HG02840 (cell line): ENCODE measurements around the gene RDH16.
"Not testable (repeated sequence)": the region's sequence is repeated elsewhere in the genome, so short reads cannot be mapped to it uniquely, and the experiment has no call there.

Experiments used
- ATAC-seq: cut with Tn5 transposase; IDR thresholded peaks from one replicate; pipeline ENCODE4 v1.9.1; 2021; ENCODE audit warnings: mild to moderate bottlenecking, moderate library complexity, moderate number of reproducible peaks; ENCODE audit not compliant: unreplicated experiment, low FRiP score

The RDH16 gene

GRCh38 chr12:56989861-56990610, 32.6 kb upstream of the RDH16 start:
- ATAC-seq: no peak

GRCh38 chr12:56988207-56988739, 30.9 kb upstream of the RDH16 start:
- no peak for ATAC-seq

DNA sequence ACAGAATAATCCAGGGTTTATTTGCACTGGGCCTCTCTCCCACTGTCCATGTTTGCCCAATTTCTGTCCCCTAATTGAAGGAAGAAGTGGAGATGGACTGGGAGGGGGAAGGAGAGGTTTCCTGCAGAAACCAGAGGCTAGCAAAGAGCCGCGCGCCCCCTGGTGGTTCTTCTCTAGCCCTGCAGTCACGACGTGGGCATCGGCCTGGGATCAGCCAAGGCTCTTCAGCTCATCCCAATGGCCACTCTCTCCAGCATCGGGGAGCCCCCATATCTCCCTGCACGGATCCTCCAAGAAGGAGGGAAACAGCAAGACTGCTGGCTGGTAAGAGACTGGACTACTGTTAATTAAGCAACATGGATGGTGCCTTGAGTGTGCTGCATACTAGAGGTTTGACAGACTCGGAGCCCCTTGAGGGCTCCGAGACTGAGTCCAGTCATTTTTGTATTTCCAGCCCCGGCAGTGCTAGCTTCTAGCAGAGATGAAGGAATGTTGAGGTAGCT, 30.2 kb upstream of the RDH16 start:
- peak; percentile 57 for ATAC-seq

GRCh38 chr12:56987011-56987410, 29.6 kb upstream of the RDH16 start:
- ATAC-seq: no peak

DNA sequence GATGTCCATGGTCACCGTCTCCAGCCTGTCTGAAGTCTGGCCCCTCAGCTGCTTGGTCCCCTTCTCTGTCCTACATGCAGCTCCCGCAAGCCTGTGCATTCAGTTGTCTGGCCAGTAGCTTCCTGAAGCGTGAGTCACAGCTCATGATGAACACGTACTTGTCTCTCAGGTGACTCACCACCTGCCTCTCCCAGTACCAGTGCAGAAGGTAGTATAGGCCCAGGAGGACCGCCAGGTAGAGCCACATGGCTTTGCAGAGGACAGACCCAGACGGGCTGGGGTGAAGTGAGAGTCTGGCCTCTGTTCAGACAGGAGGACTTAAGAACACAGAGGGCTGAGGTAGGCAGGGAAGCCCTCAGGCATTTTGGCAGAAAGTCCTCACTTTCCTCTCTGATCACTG, 28.3 kb upstream of the RDH16 start:
- not testable (repeated sequence) for ATAC-seq

GRCh38 chr12:56983386-56983785, 26.0 kb upstream of the RDH16 start:
- no peak for ATAC-seq

DNA sequence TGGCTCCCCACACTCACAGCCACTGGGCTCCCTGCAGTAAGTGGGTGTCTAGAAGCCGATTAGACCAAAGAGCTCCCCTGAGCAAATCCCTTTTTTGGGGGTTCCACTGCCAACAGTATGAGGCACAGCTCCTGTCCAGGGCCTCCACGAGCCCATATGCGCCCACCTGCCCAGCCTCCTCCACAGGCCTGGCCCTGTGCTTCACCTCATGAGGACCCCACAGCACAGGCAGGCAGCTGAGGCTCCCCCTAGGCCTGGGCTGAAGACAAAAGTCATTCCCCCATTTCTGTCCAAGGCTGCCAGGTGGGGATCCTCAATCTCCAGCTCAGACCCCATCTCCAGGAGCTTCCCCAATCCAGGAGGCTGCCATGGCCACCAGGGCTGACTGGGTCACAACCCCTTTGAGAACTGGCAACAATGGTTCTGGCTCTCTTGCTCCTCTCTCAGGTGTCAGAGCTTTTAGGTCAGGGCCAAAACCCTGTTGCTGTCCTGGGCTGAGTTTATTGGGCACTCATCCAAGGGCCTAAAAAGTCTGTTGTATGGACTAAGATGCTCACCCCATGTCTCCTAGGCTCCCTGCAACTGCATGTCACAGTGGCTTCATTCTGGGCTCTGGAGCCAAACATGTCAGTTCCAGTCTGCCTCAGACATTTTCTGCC, 25.3 kb upstream of the RDH16 start:
- not testable (repeated sequence) for ATAC-seq

DNA sequence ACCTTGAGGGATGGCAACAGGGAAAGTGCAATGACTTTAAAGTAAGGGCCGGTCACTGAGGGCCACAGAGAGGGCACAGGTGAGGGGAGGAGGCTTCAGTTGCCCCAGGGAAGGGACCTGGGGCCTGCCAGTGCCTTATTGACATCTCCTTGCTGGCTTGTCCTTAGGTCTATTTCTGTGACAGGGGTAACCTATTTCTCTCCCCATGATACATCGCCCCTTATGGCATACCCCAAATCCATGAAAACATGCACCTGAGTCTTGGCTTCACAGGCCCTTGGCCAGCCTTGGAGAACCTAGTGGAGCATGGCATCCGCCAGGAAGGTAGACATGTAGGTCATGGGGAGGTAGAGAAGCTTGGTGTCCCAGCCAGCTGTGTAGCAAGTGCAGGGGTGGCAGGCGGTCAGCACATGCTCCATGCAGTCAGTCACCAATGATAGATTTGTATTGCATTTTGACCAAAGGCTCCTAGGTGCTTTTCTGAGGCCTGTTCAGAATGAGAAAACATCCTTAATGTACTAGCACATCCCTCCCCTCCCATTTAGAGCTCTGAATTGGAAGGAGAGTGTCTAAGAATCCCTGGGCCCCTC, 23.6 kb upstream of the RDH16 start:
- no peak for ATAC-seq

DNA sequence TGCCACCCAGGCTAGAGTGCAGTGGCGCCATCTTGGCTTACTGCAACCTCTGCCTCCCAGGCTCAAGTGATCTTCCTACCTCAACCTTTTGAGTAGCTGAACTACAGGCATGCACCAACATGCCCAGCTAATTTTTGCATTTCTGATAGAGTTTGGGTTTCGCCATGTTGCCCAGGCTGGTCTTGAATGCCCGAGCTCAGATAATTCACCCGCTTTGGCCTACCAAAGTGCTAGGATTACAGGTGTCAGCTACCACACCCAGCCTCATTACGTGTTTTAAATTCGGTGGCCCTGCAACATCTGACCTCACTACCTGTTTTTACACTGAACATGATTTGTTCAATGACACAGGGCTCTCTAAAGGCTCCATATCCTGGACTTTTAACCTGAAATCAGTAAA, 22.9 kb upstream of the RDH16 start:
- no peak for ATAC-seq

- ATAC-seq: no peak
Measured at GRCh38 chr12:56979628-56980027, 22.2 kb upstream of the RDH16 start.

GRCh38 chr12:56978397-56979138, 21.2 kb upstream of the RDH16 start:
- ATAC-seq: no peak

DNA sequence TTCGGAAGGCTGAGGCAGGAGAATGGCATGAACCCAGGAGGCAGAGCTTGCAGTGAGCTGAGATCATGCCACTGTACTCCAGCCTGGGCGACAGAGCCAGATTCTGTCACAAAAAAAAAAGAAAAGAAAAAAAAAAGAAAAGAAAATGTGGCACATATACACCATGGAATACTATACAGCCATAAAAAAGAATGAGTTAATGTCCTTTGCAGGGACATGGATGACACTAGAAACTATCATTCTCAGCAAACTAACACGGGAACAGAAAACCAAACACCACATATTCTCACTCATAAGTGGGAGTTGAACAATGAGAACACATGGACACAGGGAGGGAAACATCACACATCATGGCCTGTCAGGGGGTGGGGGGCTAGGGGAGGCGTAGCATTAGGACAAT, 20.0 kb upstream of the RDH16 start:
- ATAC-seq: not testable (repeated sequence)

GRCh38 chr12:56974224-56974623, 16.8 kb upstream of the RDH16 start:
- not testable (repeated sequence) for ATAC-seq

DNA sequence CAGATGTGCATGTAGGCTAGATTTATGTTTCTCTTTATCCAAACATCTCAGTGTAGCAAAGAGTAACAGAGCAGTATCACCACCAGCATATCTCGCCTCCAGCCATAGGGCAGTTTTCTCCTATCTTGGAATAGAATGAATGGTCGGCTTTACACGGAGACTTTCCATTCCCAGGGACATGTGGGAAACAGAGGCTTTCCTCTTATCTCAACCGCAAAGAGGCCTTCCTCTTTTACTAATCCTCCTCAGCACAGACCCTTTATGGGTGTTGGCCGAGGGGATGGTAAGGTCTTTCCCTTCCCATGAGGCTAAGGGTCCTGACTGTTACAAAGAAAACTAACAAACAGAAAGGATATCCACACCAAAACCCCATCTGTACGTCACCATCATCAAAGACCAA, 11.5 kb upstream of the RDH16 start:
- not testable (repeated sequence) for ATAC-seq

GRCh38 chr12:56965997-56966642, 8.7 kb upstream of the RDH16 start:
- not testable (repeated sequence) for ATAC-seq

DNA sequence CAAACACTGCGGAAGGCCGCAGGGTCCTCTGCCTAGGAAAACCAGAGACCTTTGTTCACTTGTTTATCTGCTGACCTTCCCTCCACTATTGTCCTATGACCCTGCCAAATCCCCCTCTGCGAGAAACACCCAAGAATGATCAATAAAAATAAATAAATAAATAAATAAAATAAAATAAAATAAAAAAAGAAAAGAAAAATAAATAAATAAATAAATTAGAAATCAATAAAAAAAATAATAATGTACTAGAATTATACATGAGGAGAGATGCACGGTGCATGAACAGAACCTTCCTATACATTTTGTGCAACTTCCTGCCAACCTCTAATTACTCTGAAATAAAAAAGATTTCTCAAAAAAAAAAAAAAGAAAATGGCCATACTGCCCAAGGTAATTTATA, 7.7 kb upstream of the RDH16 start:
- ATAC-seq: not testable (repeated sequence)

- not testable (repeated sequence) for ATAC-seq
Measured at GRCh38 chr12:56963557-56963956, 6.1 kb upstream of the RDH16 start.

- not testable (repeated sequence) for ATAC-seq
Measured at GRCh38 chr12:56962247-56962646, 4.8 kb upstream of the RDH16 start.

GRCh38 chr12:56958422-56958821, 1.0 kb upstream of the RDH16 start:
- no peak for ATAC-seq

DNA sequence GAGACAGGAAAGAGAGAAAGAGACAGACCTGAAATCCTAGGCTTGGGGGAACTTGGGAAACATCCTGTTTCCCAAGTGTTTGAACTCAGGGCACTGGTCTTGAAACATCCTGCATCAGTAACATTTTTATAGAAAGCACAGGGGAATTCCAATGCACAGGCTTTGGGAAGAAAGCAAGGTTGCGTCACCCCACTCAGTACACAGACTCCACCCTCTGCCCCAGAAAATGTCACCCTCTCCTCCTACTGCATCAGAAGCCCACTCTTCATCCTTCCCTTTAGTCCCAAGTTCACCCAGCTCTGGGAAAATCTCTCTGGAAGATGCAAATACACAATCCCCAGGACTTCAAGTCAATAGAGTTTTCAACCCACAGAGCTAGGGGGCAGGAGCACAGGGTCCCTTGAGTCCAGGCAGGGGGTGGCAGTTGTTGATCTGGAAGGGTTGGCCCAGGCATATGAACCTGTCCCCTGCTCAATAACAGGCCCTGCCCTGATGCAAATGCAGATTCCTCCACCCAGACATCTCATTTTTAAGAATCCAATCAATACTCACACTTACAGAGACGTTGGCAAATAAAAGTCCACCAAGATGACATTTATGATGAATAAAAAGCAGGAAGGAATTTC, 1.7 kb downstream of the RDH16 start:
- ATAC-seq: no peak
